ENCODE data around the gene KCNMA1.
A peak's percentile ranks its signal among the peaks of the same experiment; 100 is the strongest.
"Not testable (repeated sequence)": the region's sequence is repeated elsewhere in the genome, so short reads cannot be mapped to it uniquely, and the experiment has no call there.

Gene KCNMA1

GRCh38 chr10:77583527-77583926 is 54.1 kb downstream of the KCNMA1 start:
- no peak for DNase-seq (ENCODE audit: low spot score)

- DNase-seq (ENCODE audit: low spot score) = peak; percentile 63
Observed at GRCh38 chr10:77582710-77583115, 54.9 kb downstream of the KCNMA1 start.

GRCh38 chr10:77581738-77582137 is 55.9 kb downstream of the KCNMA1 start:
- no peak for DNase-seq (ENCODE audit: low spot score)

GRCh38 chr10:77580482-77580881 is 57.1 kb downstream of the KCNMA1 start:
- no peak for DNase-seq (ENCODE audit: low spot score)

GRCh38 chr10:77578583-77579227 is 58.9 kb downstream of the KCNMA1 start:
- DNase-seq (ENCODE audit: low spot score) = no peak

- no peak for DNase-seq (ENCODE audit: low spot score)
Observed at GRCh38 chr10:77577666-77578229, 59.9 kb downstream of the KCNMA1 start.

- no peak for DNase-seq (ENCODE audit: low spot score)
Observed at GRCh38 chr10:77576444-77577032, 61.1 kb downstream of the KCNMA1 start.

- no peak for DNase-seq (ENCODE audit: low spot score)
Observed at GRCh38 chr10:77576007-77576367, 61.6 kb downstream of the KCNMA1 start.

GRCh38 chr10:77575271-77576006 is 62.2 kb downstream of the KCNMA1 start:
- DNase-seq (ENCODE audit: low spot score) = no peak

GRCh38 chr10:77574438-77574837 is 63.2 kb downstream of the KCNMA1 start:
- no peak for DNase-seq (ENCODE audit: low spot score)

GRCh38 chr10:77572520-77572919 is 65.1 kb downstream of the KCNMA1 start:
- not testable (repeated sequence) for DNase-seq (ENCODE audit: low spot score)

- no peak for DNase-seq (ENCODE audit: low spot score)
Observed at GRCh38 chr10:77571490-77571889, 66.1 kb downstream of the KCNMA1 start.

- no peak for DNase-seq (ENCODE audit: low spot score)
Observed at GRCh38 chr10:77566914-77567566, 70.6 kb downstream of the KCNMA1 start.

GRCh38 chr10:77566236-77566635 is 71.4 kb downstream of the KCNMA1 start:
- DNase-seq (ENCODE audit: low spot score) = peak; percentile 29

GRCh38 chr10:77565590-77566023 is 72.0 kb downstream of the KCNMA1 start:
- DNase-seq (ENCODE audit: low spot score) = no peak

GRCh38 chr10:77564731-77565589 is 72.6 kb downstream of the KCNMA1 start:
- peak; percentile 50 for DNase-seq (ENCODE audit: low spot score)

GRCh38 chr10:77563638-77564270 is 73.9 kb downstream of the KCNMA1 start:
- DNase-seq (ENCODE audit: low spot score) = no peak

- no peak for DNase-seq (ENCODE audit: low spot score)
Observed at GRCh38 chr10:77562742-77563141, 74.9 kb downstream of the KCNMA1 start.

- DNase-seq (ENCODE audit: low spot score) = no peak
Observed at GRCh38 chr10:77561991-77562390, 75.6 kb downstream of the KCNMA1 start.

- no peak for DNase-seq (ENCODE audit: low spot score)
Observed at GRCh38 chr10:77560471-77560870, 77.1 kb downstream of the KCNMA1 start.

GRCh38 chr10:77560052-77560451 is 77.6 kb downstream of the KCNMA1 start:
- DNase-seq (ENCODE audit: low spot score) = no peak
